Measurements from ENCODE around the gene TRIM22.

Gene TRIM22

DNA sequence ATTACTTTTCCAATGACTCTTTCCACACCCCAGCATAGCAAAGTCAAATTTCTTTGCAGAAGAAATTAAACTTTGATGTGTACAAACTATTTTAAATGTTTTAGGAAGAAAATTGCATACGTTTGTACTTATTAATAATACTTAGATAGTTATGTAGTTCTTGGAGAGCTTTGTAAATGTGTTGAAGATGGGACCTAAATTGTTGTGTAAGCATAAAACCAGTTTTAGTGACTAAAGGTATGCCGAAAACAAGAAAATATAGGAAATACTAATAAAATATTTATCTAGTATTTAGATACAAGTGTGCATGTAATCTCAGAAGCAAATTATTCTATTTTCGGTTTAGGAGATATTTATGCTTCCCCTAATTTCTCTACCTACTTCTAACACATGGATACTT, 60.2 kb downstream of the TRIM22 start:
- no peak for DNase-seq

DNA sequence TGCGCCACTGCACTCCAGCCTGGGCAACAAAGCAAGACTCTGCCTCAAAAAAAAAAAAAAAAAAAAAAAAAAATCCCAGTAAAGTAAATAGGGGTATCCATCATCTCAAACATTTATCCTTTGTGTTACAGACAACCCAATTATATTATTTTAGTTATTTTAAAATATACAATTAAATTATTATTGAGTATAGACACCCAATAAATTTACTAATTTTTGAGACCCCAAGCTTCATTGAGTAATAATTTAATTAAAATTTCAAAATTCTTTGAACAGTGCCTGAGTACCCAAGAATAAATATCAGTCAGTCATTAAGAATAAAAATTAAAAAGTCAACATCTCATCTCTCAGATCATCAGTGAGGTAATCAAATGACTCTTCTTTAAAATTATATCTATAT, 64.4 kb downstream of the TRIM22 start, which contains the start of gene OR52N4:
Gene OR52N4, plus strand, starts transcription at position 301 of the 400 bp plus-strand sequence. CDS start 498 bp downstream, outside the sequence.
- no peak for DNase-seq
